GM19238 (cell line): ENCODE measurements around the gene TBK1.

Experiments
- DNase-seq: peaks from one replicate; pipeline ENCODE4 v3.0.0; 2011; ENCODE audit warnings: low spot score; ENCODE audit not compliant: insufficient read length

The TBK1 gene

GRCh38 chr12:64544371-64545080 lies 92.6 kb downstream of the TBK1 start:
- DNase-seq = no peak

- DNase-seq = no peak
These were observed 93.1 kb downstream of the TBK1 start for GRCh38 chr12:64545081-64545382.

GRCh38 chr12:64549108-64549507 lies 97.2 kb downstream of the TBK1 start:
- DNase-seq = no peak

- DNase-seq = no peak
These were observed 98.8 kb downstream of the TBK1 start for GRCh38 chr12:64550755-64551154.

- no peak for DNase-seq
These were observed 99.8 kb downstream of the TBK1 start for GRCh38 chr12:64551676-64552075.
